NCI-H524 treated with DMSO at 0.1 percent for 48 hours (cell line): ENCODE measurements around the gene KIT.

Source experiments
- DNase-seq: peaks from one replicate; lab custom pipeline; 2025; lab: John Stamatoyannopoulos, UW

KIT gene

GRCh38 chr4:54703182-54703581 is 45.4 kb downstream of the KIT start:
- DNase-seq = no peak

- no peak for DNase-seq
Measured at GRCh38 chr4:54707406-54707805, 49.6 kb downstream of the KIT start.

GRCh38 chr4:54708339-54709279 is 50.9 kb downstream of the KIT start:
- DNase-seq = no peak

- no peak for DNase-seq
Measured at GRCh38 chr4:54709400-54709799, 51.6 kb downstream of the KIT start.

- DNase-seq = no peak
Measured at GRCh38 chr4:54712206-54712605, 54.4 kb downstream of the KIT start.

GRCh38 chr4:54714631-54715030 is 56.9 kb downstream of the KIT start:
- no peak for DNase-seq

GRCh38 chr4:54716478-54717065 is 58.8 kb downstream of the KIT start:
- no peak for DNase-seq

- no peak for DNase-seq
Measured at GRCh38 chr4:54717694-54718093, 59.9 kb downstream of the KIT start.

- DNase-seq = no peak
Measured at GRCh38 chr4:54719378-54719777, 61.6 kb downstream of the KIT start.

- DNase-seq = peak; percentile 27
Measured at GRCh38 chr4:54723220-54723619, 65.5 kb downstream of the KIT start.

- peak; percentile 61 for DNase-seq
Measured at GRCh38 chr4:54723820-54724219, 66.1 kb downstream of the KIT start.

GRCh38 chr4:54726907-54727306 is 69.2 kb downstream of the KIT start:
- DNase-seq = no peak

- DNase-seq = no peak
Measured at GRCh38 chr4:54727346-54727745, 69.6 kb downstream of the KIT start.

GRCh38 chr4:54728368-54728767 is 70.6 kb downstream of the KIT start:
- DNase-seq = no peak

- no peak for DNase-seq
Measured at GRCh38 chr4:54729256-54729655, 71.5 kb downstream of the KIT start.

- DNase-seq = peak; percentile 89
Measured at GRCh38 chr4:54730581-54730980, 72.8 kb downstream of the KIT start.

- no peak for DNase-seq
Measured at GRCh38 chr4:54731552-54731951, 73.8 kb downstream of the KIT start.

- no peak for DNase-seq
Measured at GRCh38 chr4:54731976-54732375, 74.2 kb downstream of the KIT start.

GRCh38 chr4:54737421-54737820 is 79.7 kb downstream of the KIT start:
- no peak for DNase-seq

- no peak for DNase-seq
Measured at GRCh38 chr4:54741202-54741601, 83.4 kb downstream of the KIT start.

GRCh38 chr4:54742636-54743399 is 85.1 kb downstream of the KIT start:
- DNase-seq = no peak

GRCh38 chr4:54743562-54743961 is 85.8 kb downstream of the KIT start:
- no peak for DNase-seq

GRCh38 chr4:54744487-54744886 is 86.7 kb downstream of the KIT start:
- DNase-seq = no peak
